Measurements from ENCODE around the gene TCF25.

The TCF25 gene

DNA sequence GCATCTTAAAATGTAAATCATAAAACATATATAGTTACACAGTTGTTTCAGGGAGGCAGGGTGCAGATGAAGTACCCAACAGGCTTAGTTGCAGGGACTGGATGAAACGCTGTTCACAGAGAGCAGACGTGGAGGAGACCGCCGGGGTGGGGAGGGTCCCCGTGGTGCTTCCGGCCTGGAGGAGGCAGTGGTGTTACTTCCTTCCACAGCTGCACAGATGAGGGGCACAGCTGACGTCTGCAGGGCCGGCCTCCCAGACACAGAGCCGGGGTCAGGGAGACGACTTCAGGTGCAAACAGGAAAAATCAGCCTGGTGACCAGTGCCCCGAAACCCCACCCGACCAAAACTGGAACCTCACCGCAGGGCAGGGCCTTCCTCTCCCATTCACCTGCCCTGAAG, 28.0 kb upstream of the TCF25 start:
- intact Hi-C loops (cut with DNase I; ENCODE audit: low total_unique reads) = no loop called here
- H3K9me3 ChIP-seq = no peaks in the 10 kb centered on the region
- TF ChIP-seq, protein P1, sequence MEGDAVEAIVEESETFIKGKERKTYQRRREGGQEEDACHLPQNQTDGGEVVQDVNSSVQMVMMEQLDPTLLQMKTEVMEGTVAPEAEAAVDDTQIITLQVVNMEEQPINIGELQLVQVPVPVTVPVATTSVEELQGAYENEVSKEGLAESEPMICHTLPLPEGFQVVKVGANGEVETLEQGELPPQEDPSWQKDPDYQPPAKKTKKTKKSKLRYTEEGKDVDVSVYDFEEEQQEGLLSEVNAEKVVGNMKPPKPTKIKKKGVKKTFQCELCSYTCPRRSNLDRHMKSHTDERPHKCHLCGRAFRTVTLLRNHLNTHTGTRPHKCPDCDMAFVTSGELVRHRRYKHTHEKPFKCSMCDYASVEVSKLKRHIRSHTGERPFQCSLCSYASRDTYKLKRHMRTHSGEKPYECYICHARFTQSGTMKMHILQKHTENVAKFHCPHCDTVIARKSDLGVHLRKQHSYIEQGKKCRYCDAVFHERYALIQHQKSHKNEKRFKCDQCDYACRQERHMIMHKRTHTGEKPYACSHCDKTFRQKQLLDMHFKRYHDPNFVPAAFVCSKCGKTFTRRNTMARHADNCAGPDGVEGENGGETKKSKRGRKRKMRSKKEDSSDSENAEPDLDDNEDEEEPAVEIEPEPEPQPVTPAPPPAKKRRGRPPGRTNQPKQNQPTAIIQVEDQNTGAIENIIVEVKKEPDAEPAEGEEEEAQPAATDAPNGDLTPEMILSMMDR (IDR thresholded peaks at IDR 0.05) = no peak
- no peaks in the 10 kb centered on the region for H3K36me3 ChIP-seq
- no peak overlapping the region for H3K27ac ChIP-seq
- no peak overlapping the region for H3K4me3 ChIP-seq
- H3K27me3 ChIP-seq = peaks cover 0 to 13% of the 10 kb centered on the region in 2 donors
- H3K4me1 ChIP-seq = peaks cover 0 to 7% (median 0%) of the 10 kb centered on the region in 4 donors
- DNase-seq = no peak

DNA sequence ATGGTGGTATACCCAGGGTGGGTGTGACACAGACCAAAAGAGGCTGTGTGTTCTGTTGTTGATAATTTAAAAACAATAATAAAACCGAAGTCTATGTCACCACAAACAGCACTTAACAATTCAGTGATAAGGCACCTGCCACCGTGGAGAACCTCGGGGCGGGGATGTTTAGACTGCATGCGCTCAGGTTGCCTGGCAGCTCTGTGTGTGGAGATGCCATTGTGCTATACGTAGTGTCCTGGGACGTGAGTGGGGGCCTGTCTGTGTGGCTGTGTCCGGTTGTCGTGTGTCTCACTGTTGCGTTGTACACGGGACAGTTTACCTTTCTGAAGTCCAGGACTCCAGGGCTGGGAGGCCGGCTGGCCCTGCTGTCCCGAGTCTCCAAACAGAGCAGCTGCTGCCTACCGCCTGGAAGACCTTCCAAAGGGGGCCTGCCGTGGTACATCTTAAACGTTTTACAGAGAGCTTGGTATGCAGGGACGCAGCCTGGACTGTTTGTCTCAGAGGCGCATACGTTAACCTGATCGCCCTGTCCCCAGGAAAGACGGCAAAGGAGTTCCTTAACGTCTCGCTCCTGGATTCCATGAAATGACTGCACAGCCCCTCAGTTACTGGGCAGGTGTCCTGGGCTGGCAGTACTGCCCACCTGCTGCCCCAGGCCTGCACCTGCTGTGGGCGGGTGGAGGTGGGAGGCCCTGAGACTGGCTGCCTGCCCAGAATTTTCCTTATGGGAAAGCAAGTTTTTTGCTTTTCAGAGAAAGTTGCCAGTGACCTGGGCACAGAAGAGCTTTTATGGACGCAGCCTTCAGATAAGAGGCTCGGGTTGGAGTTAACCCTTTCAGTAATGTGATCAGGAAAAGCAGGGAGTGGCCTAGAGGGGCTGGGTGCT, 26.1 kb upstream of the TCF25 start:
- peaks cover 0 to 7% (median 0%) of the 10 kb centered on the region in 4 donors for H3K4me1 ChIP-seq
- TF ChIP-seq, protein P1 (IDR thresholded peaks at IDR 0.05) = no peak
- no peaks in the 10 kb centered on the region for H3K36me3 ChIP-seq
- no peak overlapping the region for H3K4me3 ChIP-seq
- no peak overlapping the region for H3K27ac ChIP-seq
- H3K27me3 ChIP-seq = peaks cover 0 to 13% of the 10 kb centered on the region in 2 donors
- H3K9me3 ChIP-seq = no peaks in the 10 kb centered on the region
- intact Hi-C loops (cut with DNase I; ENCODE audit: low total_unique reads) = no loop called here
- no peak for DNase-seq

DNA sequence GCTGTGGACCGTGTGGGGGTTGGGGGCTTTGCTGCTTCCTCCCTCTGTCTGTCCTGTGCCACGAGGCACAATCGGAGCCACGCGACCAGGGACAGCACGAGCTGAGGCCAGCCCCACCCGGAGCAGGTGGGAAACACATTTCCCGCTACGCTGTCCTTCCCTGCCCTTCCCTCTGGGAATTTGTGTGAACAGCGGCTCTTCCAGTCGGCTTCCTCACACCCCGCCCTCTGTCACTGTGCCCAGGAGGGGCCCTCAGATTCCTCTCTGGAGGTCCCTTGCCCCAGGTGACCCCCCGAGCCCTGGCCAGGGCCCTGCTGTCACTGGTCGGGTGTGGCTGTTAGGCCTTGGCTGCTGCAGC, 25.5 kb upstream of the TCF25 start:
- intact Hi-C loops (cut with DNase I; ENCODE audit: low total_unique reads) = no loop called here
- Histone ChIP-seq H3K4me3 (no peak overlapping the region), H3K4me1 (peaks cover 0 to 4% (median 0%) of the 10 kb centered on the region in 4 donors), H3K27ac (no peak overlapping the region), H3K36me3 (no peaks in the 10 kb centered on the region), H3K27me3 (peaks cover 0 to 13% of the 10 kb centered on the region in 2 donors), H3K9me3 (no peaks in the 10 kb centered on the region)
- no peak for DNase-seq
- TF ChIP-seq, protein P1 (IDR thresholded peaks at IDR 0.05) = no peak

DNA sequence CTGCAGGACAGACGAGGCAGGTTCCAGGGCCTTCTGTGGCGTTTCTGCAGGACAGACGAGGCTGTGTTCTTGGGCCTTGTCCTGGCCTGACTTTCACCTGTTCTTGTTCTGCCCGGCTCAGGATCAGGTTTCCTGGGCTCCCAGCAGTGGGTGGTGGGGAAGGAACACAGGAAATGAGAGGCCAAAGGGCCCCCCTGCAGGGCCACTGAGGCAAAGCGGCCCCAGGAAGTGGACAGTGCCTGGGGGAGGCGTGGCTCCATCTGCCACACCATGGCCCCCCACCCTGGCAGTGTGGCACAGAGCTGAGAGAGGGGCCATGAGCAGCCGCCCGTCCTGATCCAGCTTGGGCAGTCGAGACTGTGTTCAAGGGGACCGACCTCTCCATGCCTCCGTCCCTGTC, 24.4 kb upstream of the TCF25 start:
- Histone ChIP-seq H3K9me3 (no peaks in the 10 kb centered on the region), H3K4me3 (no peak overlapping the region), H3K36me3 (no peaks in the 10 kb centered on the region), H3K27me3 (peaks cover 0 to 13% of the 10 kb centered on the region in 2 donors), H3K4me1 (no peaks in the 10 kb centered on the region), H3K27ac (no peak overlapping the region)
- TF ChIP-seq, protein P1 (IDR thresholded peaks at IDR 0.05) = no peak
- no peak for DNase-seq
- intact Hi-C loops (cut with DNase I; ENCODE audit: low total_unique reads) = no loop called here

DNA sequence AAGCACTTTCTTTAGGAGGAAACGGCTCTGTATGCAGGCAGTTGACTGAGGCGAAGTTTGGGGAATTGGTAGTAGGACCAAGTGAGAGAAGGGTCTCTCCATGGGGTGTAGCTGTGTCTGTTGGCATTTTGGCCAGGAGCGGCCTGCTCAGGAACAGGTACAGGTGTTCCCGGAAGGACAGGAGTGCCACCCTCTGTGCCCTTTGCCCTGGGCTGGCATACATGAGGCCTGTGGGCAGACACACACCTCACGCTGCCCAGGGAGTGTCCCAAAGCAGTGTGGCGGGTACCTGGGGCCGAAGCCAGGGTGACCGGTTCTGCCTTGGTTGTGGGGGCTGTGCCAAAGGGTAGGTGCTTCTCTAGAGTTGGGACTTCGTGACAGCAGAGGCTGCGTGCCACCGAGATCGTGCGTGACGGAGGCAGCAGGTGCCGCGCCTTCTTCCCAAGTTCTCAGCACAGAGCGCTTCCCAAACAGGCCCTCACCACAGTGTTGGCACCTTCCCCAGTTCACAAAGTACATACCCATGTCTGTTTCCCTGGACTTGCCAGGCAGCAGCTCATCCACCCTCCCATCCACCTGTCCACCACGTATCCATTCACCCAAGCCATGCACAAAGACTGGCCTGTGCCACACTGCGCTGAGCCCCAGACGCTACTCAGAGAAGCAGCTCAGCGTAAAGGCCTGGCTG, 19.9 kb upstream of the TCF25 start:
- intact Hi-C loops (cut with DNase I; ENCODE audit: low total_unique reads) = no loop called here
- no peak overlapping the region for H3K27ac ChIP-seq
- peaks cover 0 to 3% (median 0%) of the 10 kb centered on the region in 3 donors for H3K36me3 ChIP-seq

More for the DNA sequence above, 19.9 kb upstream of the TCF25 start:
- TF ChIP-seq, protein P1 (IDR thresholded peaks at IDR 0.05) = no peak
- Histone ChIP-seq H3K4me3 (no peak overlapping the region), H3K4me1 (no peaks in the 10 kb centered on the region), H3K27me3 (peaks cover 0 to 14% of the 10 kb centered on the region in 2 donors), H3K9me3 (no peaks in the 10 kb centered on the region)
- no peak for DNase-seq

Measured in tibial artery (tissue), 4 donors.